ENCODE results near the gene PKLR.
"Not testable (repeated sequence)": the region's sequence is repeated elsewhere in the genome, so short reads cannot be mapped to it uniquely, and the experiment has no call there.

Gene PKLR

GRCh38 chr1:155254228-155254713 lies 47.0 kb downstream of the PKLR start:
- no peak for FAIRE-seq

DNA sequence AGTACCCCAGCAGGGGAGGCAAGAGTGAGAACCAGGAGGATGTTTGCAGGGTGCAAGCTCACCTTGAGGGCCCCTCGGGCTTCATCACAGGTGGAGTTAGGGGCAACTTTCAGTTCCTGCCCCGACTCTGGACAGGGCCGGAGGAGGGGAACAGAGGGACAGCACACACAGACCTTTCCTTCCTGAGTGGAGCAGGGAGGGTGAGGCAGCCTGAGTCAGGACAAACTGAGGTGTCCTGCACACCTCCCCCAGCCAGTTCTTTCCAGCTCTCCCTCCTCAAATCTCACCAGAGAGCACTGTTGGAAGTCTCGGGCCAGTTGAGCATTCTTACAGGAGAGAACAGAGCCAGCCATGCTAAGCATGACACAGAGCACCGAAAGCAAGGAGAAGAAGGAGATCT lies 47.4 kb downstream of the PKLR start:
- no peak for FAIRE-seq

GRCh38 chr1:155253208-155253607 lies 48.0 kb downstream of the PKLR start:
- FAIRE-seq: no peak

DNA sequence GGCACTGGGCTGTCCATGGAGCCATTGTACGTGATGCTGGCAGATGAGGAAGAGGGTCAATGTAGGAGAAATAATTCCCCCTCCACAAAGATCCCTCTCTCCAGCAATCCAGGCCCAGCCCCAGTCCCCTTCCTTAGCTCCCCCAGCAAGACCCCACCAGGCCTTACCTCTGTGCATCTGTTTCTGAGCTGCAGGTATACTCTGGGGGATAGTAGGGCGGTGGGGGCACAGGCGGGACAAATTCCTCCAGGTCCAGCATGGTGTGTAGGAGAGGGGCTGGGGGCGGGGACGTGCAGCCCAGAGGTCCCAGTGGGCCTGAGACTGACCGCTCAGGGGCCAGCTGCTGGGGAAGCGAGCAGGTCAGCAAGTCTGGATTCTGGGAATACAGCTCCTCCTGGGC lies 49.7 kb downstream of the PKLR start:
- FAIRE-seq: no peak

GRCh38 chr1:155250633-155251449 lies 50.4 kb downstream of the PKLR start:
- FAIRE-seq: no peak

DNA sequence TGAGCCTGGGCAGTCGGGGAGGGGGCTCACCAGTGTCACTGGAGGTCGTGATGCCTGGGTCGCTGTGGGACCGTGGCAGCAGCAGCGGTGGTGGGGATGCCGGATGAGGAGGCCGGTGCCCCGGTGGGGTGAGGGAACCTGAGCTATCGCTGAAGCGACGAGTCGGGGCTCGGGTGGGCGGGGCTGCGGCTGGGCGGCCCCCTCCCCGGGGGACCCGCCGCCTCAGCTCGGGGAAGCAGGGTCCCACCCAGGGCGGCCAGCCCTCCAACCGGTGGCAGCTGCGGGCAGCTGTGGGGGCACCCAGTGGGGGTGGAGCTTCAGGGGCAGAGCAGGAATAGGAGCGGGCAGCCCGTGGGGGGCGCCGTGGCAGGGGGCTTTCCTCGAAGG lies 51.0 kb downstream of the PKLR start:
- FAIRE-seq: no peak

- no peak for FAIRE-seq
Measured at GRCh38 chr1:155247667-155248553, 53.3 kb downstream of the PKLR start.

GRCh38 chr1:155246796-155247195 lies 54.4 kb downstream of the PKLR start:
- not testable (repeated sequence) for FAIRE-seq

GRCh38 chr1:155245163-155245524 lies 56.1 kb downstream of the PKLR start:
- FAIRE-seq: no peak

- FAIRE-seq: peak; percentile 84
Measured at GRCh38 chr1:155244368-155245162, 56.7 kb downstream of the PKLR start.

- FAIRE-seq: no peak
Measured at GRCh38 chr1:155242805-155243358, 58.4 kb downstream of the PKLR start.

DNA sequence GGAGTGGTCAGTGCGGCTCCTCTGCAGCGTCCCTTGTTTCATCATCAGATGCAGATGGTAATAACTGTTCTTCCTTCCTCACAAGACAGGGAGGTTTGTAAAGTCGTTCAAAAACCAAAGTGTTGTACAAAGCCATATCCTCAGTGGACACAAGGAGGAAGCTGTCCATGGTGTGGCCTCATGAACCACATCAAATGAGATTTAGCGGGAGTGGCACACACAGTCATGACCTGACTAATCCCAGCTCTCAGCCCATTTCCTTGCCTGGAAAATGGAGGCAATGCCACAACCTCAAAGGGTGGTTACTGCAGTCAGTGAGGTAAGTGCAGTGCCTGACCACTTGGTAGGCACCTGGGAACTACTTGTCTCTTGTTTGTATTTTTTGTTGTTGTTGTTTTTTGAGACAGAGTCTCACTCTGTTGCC lies 59.4 kb downstream of the PKLR start:
- no peak for FAIRE-seq

DNA sequence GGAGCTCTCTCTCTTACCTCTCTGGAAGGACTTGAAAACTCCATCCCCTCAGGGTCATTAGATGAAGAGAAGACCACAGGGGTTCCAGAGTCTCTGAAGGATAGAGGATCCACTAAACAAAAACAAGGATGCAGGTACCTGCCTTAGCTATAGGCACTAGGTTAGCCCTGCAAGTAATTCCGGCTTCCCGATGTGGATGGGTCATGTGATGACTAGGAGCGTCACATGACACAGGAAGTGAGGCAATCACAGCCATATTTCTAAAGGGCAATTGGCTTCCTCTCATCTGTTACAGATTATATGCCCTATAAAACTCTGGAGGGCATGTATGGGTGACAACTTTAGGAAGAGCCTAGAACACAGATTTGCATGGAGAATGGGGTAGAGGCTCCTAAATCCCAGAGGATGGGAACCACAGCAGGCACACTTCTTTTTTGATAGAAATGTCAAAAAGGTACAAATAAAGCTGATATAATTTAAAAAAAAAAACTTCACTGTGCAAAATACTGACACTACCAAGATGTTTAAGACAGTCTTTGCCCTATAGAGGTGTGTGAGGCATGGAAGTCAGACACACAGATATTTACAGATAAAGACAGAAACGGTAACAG lies 60.1 kb downstream of the PKLR start:
- FAIRE-seq: no peak
